H54 (cell line): Measurements from ENCODE around the gene EEF2KMT.
"Not testable (repeated sequence)": the region's sequence is repeated elsewhere in the genome, so short reads cannot be mapped to it uniquely, and the experiment has no call there.

ENCODE experiments used
- DNase-seq: peaks from one replicate; pipeline ENCODE4 v3.0.0; 2011; ENCODE audit warnings: low spot score, mixed read lengths; ENCODE audit not compliant: insufficient read length
- FAIRE-seq: peaks from 3 replicates; lab custom pipeline; 2011; peaks lifted over from hg19 to GRCh38; lab: Jason Lieb, UNC
- POLR2A ChIP-seq: IDR thresholded peaks from 2 replicates; pipeline ENCODE4 v1.6.1; 2011; ENCODE audit warnings: low read depth, mild to moderate bottlenecking, low read length

Gene EEF2KMT

GRCh38 chr16:5078626-5079025, 19.0 kb downstream of the EEF2KMT start:
- no peak for FAIRE-seq
- DNase-seq: no peak
- TF ChIP-seq POLR2A: no peak

- FAIRE-seq (no peak), DNase-seq (no peak)
- TF ChIP-seq POLR2A: no peak
Measured at GRCh38 chr16:5077304-5077703, 20.3 kb downstream of the EEF2KMT start.

GRCh38 chr16:5075637-5076036, 22.0 kb downstream of the EEF2KMT start:
- FAIRE-seq (no peak), DNase-seq (no peak)
- no peak for TF ChIP-seq POLR2A

GRCh38 chr16:5073771-5074170, 23.8 kb downstream of the EEF2KMT start:
- not testable (repeated sequence) for FAIRE-seq, DNase-seq

- FAIRE-seq: no peak
- no peak for TF ChIP-seq POLR2A
- DNase-seq: no peak
Measured at GRCh38 chr16:5073279-5073629, 24.3 kb downstream of the EEF2KMT start.

GRCh38 chr16:5072334-5073278, 25.0 kb downstream of the EEF2KMT start:
- no peak for TF ChIP-seq POLR2A
- DNase-seq: no peak
- FAIRE-seq: no peak

- DNase-seq: peak; percentile 90
- no peak for FAIRE-seq
- peak; percentile 98 for TF ChIP-seq POLR2A
Measured at GRCh38 chr16:5071681-5072333, 25.8 kb downstream of the EEF2KMT start, which contains the start of gene ALG1. Gene ALG1, plus strand, starts transcription at chr16:5071843. Its CDS starts 7 bp downstream, at chr16:5071850.

- no peak for DNase-seq
- no peak for TF ChIP-seq POLR2A
- FAIRE-seq: no peak
Measured at GRCh38 chr16:5071341-5071680, 26.3 kb downstream of the EEF2KMT start.

GRCh38 chr16:5070431-5071186, 27.0 kb downstream of the EEF2KMT start:
- TF ChIP-seq POLR2A: no peak
- no peak for FAIRE-seq
- no peak for DNase-seq

- DNase-seq: no peak
- no peak for TF ChIP-seq POLR2A
- no peak for FAIRE-seq
Measured at GRCh38 chr16:5069854-5070253, 27.7 kb downstream of the EEF2KMT start.

GRCh38 chr16:5069048-5069447, 28.5 kb downstream of the EEF2KMT start:
- TF ChIP-seq POLR2A: no peak
- DNase-seq: no peak
- FAIRE-seq: no peak

GRCh38 chr16:5066511-5066910, 31.1 kb downstream of the EEF2KMT start:
- DNase-seq (no peak), FAIRE-seq (no peak)
- TF ChIP-seq POLR2A: no peak

- FAIRE-seq: no peak
- DNase-seq: no peak
- no peak for TF ChIP-seq POLR2A
Measured at GRCh38 chr16:5065813-5066212, 31.8 kb downstream of the EEF2KMT start, which contains the start of gene C16orf89. Gene C16orf89, minus strand, starts transcription at chr16:5065956. Its CDS starts 48 bp downstream, at chr16:5065908.

GRCh38 chr16:5065326-5065725, 32.3 kb downstream of the EEF2KMT start:
- FAIRE-seq: no peak
- no peak for DNase-seq
- TF ChIP-seq POLR2A: no peak
